SK-N-SH treated with all-trans-retinoic acid at 6 μM for 48 hours (cell line): ENCODE results near the gene POLR2M.

Experiments used
- ARNTL ChIP-seq: fragments of 450-650 bp; formaldehyde crosslinking; IDR thresholded peaks from 2 replicates; pipeline ENCODE4 v1.5.0; 2020; ENCODE audit warnings: low read depth, mild to moderate bottlenecking, moderate library complexity, borderline replicate concordance
- CSDC2 ChIP-seq: fragments of 250-450 bp; sonication (Bioruptor Pico); IDR thresholded peaks from 2 replicates; pipeline ENCODE4 v1.5.0; 2020; ENCODE audit warnings: mild to moderate bottlenecking, moderate library complexity
- CSRNP3 ChIP-seq: fragments of 250-450 bp; sonication (Bioruptor Pico); IDR thresholded peaks from 2 replicates; pipeline ENCODE4 v1.5.1; 2021; ENCODE audit warnings: mild to moderate bottlenecking, moderate library complexity
- ESRRG ChIP-seq: fragments of 250-450 bp; sonication (Bioruptor Pico); IDR thresholded peaks from 2 replicates; pipeline ENCODE4 v1.6.1; 2021; ENCODE audit warnings: mild to moderate bottlenecking
- PPARA ChIP-seq: fragments of 250-450 bp; sonication (Bioruptor Pico); IDR thresholded peaks from 2 replicates; pipeline ENCODE4 v1.5.0; 2020; ENCODE audit warnings: mild to moderate bottlenecking, borderline replicate concordance
- RARB ChIP-seq: fragments of 250-450 bp; sonication (Bioruptor Pico); IDR thresholded peaks from 2 replicates; pipeline ENCODE4 v1.8.0; 2021; ENCODE audit warnings: mild to moderate bottlenecking, moderate library complexity
- ZC3H10 ChIP-seq: fragments of 250-450 bp; sonication (Bioruptor Pico); IDR thresholded peaks from 2 replicates; pipeline ENCODE4 v1.5.1; 2021; ENCODE audit warnings: mild to moderate bottlenecking, moderate library complexity
- ZFP3 ChIP-seq: fragments of 250-450 bp; sonication (Bioruptor Pico); IDR thresholded peaks from 2 replicates; pipeline ENCODE4 v1.5.0; 2020; ENCODE audit warnings: mild to moderate bottlenecking, moderate library complexity
- ZFP30 ChIP-seq: fragments of 450-650 bp; formaldehyde crosslinking; IDR thresholded peaks from 2 replicates; pipeline ENCODE4 v1.5.0; 2022; ENCODE audit warnings: mild to moderate bottlenecking, moderate library complexity
- ZNF565 ChIP-seq: fragments of 450-650 bp; formaldehyde crosslinking; conservative IDR thresholded peaks from 2 replicates; pipeline ENCODE4 v1.5.0; 2020; ENCODE audit warnings: low read depth, mild to moderate bottlenecking, moderate library complexity
- TF ChIP-seq, protein P1 (sequence below): fragments of 250-450 bp; sonication (Bioruptor Pico); IDR thresholded peaks from 2 replicates; pipeline ENCODE4 v1.8.0; 2020; ENCODE audit warnings: mild to moderate bottlenecking, moderate library complexity, borderline replicate concordance
- TF ChIP-seq, protein P2 (sequence below): fragments of 250-450 bp; sonication (Bioruptor Pico); IDR thresholded peaks from 2 replicates; pipeline ENCODE4 v1.5.1; 2020; ENCODE audit warnings: low read depth, mild to moderate bottlenecking, moderate library complexity
- TF ChIP-seq, protein P3 (sequence below): fragments of 250-450 bp; sonication (Bioruptor Pico); IDR thresholded peaks from 2 replicates; pipeline ENCODE4 v1.5.0; 2020; ENCODE audit warnings: mild to moderate bottlenecking, moderate library complexity

- TF ChIP-seq ZFP30 (no peak), RARB (CRISPR knock-in tag) (no peak), ZNF565 (CRISPR knock-in tag) (no peak), PPARA (CRISPR knock-in tag) (no peak), ARNTL (CRISPR knock-in tag) (no peak), ZC3H10 (CRISPR knock-in tag) (no peak), CSRNP3 (CRISPR knock-in tag) (no peak), ZFP3 (CRISPR knock-in tag) (no peak), CSDC2 (no peak), ESRRG (no peak)
- TF ChIP-seq, protein P1, sequence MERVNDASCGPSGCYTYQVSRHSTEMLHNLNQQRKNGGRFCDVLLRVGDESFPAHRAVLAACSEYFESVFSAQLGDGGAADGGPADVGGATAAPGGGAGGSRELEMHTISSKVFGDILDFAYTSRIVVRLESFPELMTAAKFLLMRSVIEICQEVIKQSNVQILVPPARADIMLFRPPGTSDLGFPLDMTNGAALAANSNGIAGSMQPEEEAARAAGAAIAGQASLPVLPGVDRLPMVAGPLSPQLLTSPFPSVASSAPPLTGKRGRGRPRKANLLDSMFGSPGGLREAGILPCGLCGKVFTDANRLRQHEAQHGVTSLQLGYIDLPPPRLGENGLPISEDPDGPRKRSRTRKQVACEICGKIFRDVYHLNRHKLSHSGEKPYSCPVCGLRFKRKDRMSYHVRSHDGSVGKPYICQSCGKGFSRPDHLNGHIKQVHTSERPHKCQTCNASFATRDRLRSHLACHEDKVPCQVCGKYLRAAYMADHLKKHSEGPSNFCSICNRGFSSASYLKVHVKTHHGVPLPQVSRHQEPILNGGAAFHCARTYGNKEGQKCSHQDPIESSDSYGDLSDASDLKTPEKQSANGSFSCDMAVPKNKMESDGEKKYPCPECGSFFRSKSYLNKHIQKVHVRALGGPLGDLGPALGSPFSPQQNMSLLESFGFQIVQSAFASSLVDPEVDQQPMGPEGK (CRISPR knock-in tag), result no peak
- TF ChIP-seq, protein P2, sequence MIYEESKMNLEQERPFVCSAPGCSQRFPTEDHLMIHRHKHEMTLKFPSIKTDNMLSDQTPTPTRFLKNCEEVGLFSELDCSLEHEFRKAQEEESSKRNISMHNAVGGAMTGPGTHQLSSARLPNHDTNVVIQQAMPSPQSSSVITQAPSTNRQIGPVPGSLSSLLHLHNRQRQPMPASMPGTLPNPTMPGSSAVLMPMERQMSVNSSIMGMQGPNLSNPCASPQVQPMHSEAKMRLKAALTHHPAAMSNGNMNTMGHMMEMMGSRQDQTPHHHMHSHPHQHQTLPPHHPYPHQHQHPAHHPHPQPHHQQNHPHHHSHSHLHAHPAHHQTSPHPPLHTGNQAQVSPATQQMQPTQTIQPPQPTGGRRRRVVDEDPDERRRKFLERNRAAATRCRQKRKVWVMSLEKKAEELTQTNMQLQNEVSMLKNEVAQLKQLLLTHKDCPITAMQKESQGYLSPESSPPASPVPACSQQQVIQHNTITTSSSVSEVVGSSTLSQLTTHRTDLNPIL (CRISPR knock-in tag), result no peak
- TF ChIP-seq, protein P3, sequence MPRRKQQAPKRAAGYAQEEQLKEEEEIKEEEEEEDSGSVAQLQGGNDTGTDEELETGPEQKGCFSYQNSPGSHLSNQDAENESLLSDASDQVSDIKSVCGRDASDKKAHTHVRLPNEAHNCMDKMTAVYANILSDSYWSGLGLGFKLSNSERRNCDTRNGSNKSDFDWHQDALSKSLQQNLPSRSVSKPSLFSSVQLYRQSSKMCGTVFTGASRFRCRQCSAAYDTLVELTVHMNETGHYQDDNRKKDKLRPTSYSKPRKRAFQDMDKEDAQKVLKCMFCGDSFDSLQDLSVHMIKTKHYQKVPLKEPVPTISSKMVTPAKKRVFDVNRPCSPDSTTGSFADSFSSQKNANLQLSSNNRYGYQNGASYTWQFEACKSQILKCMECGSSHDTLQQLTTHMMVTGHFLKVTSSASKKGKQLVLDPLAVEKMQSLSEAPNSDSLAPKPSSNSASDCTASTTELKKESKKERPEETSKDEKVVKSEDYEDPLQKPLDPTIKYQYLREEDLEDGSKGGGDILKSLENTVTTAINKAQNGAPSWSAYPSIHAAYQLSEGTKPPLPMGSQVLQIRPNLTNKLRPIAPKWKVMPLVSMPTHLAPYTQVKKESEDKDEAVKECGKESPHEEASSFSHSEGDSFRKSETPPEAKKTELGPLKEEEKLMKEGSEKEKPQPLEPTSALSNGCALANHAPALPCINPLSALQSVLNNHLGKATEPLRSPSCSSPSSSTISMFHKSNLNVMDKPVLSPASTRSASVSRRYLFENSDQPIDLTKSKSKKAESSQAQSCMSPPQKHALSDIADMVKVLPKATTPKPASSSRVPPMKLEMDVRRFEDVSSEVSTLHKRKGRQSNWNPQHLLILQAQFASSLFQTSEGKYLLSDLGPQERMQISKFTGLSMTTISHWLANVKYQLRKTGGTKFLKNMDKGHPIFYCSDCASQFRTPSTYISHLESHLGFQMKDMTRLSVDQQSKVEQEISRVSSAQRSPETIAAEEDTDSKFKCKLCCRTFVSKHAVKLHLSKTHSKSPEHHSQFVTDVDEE, result no peak
Measured at GRCh38 chr15:57761562-57761961, 55.0 kb downstream of the POLR2M start.
